SK-N-SH treated with all-trans-retinoic acid at 6 μM for 48 hours (cell line): ENCODE measurements around the gene CERK.

Experiments
- ATAC-seq: fragments of 200-7000 bp; cut with Tn5 transposase; 3 replicates; pipeline ENCODE4 v1.9.1; 2020; ENCODE audit warnings: mild to moderate bottlenecking, moderate library complexity
- ARNTL ChIP-seq: fragments of 450-650 bp; formaldehyde crosslinking; IDR thresholded peaks from 2 replicates; pipeline ENCODE4 v1.5.0; 2020; ENCODE audit warnings: low read depth, mild to moderate bottlenecking, moderate library complexity, borderline replicate concordance
- BACH2 ChIP-seq: fragments of 250-450 bp; sonication (Bioruptor Pico); IDR thresholded peaks from 2 replicates; pipeline ENCODE4 v1.9.0; 2021; ENCODE audit warnings: mild to moderate bottlenecking, borderline replicate concordance
- CSDC2 ChIP-seq: fragments of 250-450 bp; sonication (Bioruptor Pico); IDR thresholded peaks from 2 replicates; pipeline ENCODE4 v1.5.0; 2020; ENCODE audit warnings: mild to moderate bottlenecking, moderate library complexity
- ESRRG ChIP-seq: fragments of 250-450 bp; sonication (Bioruptor Pico); IDR thresholded peaks from 2 replicates; pipeline ENCODE4 v1.6.1; 2021; ENCODE audit warnings: mild to moderate bottlenecking
- GLIS3 ChIP-seq: fragments of 250-450 bp; sonication (Bioruptor Pico); IDR thresholded peaks from 2 replicates; pipeline ENCODE4 v1.5.0; 2020; ENCODE audit warnings: mild to moderate bottlenecking, moderate library complexity
- PPARA ChIP-seq: fragments of 250-450 bp; sonication (Bioruptor Pico); IDR thresholded peaks from 2 replicates; pipeline ENCODE4 v1.5.0; 2020; ENCODE audit warnings: mild to moderate bottlenecking, borderline replicate concordance
- RARB ChIP-seq: fragments of 250-450 bp; sonication (Bioruptor Pico); IDR thresholded peaks from 2 replicates; pipeline ENCODE4 v1.8.0; 2021; ENCODE audit warnings: mild to moderate bottlenecking, moderate library complexity
- SNAI2 ChIP-seq: fragments of 250-450 bp; sonication (Bioruptor Pico); IDR thresholded peaks from 2 replicates; pipeline ENCODE4 v1.5.0; 2020; ENCODE audit warnings: mild to moderate bottlenecking, moderate library complexity
- TCF4 ChIP-seq: fragments of 250-450 bp; sonication (Bioruptor Pico); IDR thresholded peaks from 2 replicates; pipeline ENCODE4 v1.8.0; 2021; ENCODE audit warnings: mild to moderate bottlenecking, moderate library complexity, borderline replicate concordance
- TOX ChIP-seq: fragments of 250-450 bp; sonication (Bioruptor Pico); IDR thresholded peaks from 2 replicates; pipeline ENCODE4 v1.8.0; 2021; ENCODE audit warnings: mild to moderate bottlenecking, moderate library complexity, borderline replicate concordance
- ZC3H10 ChIP-seq: fragments of 250-450 bp; sonication (Bioruptor Pico); IDR thresholded peaks from 2 replicates; pipeline ENCODE4 v1.5.1; 2021; ENCODE audit warnings: mild to moderate bottlenecking, moderate library complexity
- ZFP3 ChIP-seq: fragments of 250-450 bp; sonication (Bioruptor Pico); IDR thresholded peaks from 2 replicates; pipeline ENCODE4 v1.5.0; 2020; ENCODE audit warnings: mild to moderate bottlenecking, moderate library complexity
- ZNF565 ChIP-seq: fragments of 450-650 bp; formaldehyde crosslinking; conservative IDR thresholded peaks from 2 replicates; pipeline ENCODE4 v1.5.0; 2020; ENCODE audit warnings: low read depth, mild to moderate bottlenecking, moderate library complexity
- ZNF8 ChIP-seq: fragments of 450-650 bp; formaldehyde crosslinking; IDR thresholded peaks from 2 replicates; pipeline ENCODE4 v1.5.0; 2020; ENCODE audit warnings: mild to moderate bottlenecking, moderate library complexity
- TF ChIP-seq, protein P1 (sequence below): fragments of 250-450 bp; sonication (Bioruptor Pico); IDR thresholded peaks from 2 replicates; pipeline ENCODE4 v1.5.1; 2020; ENCODE audit warnings: low read depth, mild to moderate bottlenecking, moderate library complexity
- TF ChIP-seq, protein P2 (sequence below): fragments of 250-450 bp; sonication (Bioruptor Pico); IDR thresholded peaks from 2 replicates; pipeline ENCODE4 v1.5.0; 2020; ENCODE audit warnings: mild to moderate bottlenecking, moderate library complexity
- TF ChIP-seq, protein P3 (sequence below): fragments of 250-450 bp; sonication (Bioruptor Pico); IDR thresholded peaks from 2 replicates; pipeline ENCODE4 v1.5.1; 2021; ENCODE audit warnings: mild to moderate bottlenecking, moderate library complexity
- TF ChIP-seq, protein P4 (sequence below): fragments of 250-450 bp; sonication (Bioruptor Pico); IDR thresholded peaks from 2 replicates; pipeline ENCODE4 v1.8.0; 2020; ENCODE audit warnings: mild to moderate bottlenecking, moderate library complexity, borderline replicate concordance

Gene CERK

DNA sequence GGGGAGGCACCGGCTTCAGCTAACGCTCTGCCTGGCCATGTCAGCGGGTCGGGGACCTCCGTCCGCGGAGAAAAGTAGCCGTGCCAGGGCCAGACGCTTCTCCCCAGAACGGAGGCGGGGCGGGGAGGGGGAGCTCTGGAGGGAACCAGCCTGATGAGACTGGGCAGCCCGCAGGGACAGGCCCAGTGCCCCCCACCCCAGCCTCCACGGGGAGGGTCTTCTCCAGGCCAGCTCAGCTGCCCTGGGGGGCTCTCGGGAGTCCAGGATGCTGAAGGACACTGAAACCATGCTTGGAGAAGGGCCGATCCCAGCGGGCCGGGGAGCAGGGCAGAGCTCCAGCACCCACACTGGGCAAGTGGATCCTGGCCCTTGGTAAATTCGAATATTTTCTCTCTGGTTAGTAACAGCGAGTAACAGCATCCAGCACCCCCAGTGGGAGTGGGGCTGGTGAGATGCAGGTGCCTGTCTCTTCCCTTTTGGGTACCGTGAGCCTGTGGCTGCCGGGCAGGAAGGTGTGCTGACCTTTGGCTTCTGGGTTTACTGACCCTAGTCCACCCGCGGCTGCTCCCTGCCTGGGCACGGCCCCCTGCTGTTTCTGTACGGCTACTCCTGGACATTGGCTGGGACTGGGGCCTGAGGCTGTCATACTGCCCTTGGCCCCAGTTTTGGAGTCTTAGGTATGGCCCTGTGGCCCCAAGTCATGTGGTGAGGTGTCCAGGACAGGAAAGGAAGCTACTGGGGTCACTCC lies 82.0 kb downstream of the CERK start:
- no peak for ATAC-seq
- TF ChIP-seq ZNF565 (CRISPR knock-in tag): no peak
- TF ChIP-seq, protein P1, sequence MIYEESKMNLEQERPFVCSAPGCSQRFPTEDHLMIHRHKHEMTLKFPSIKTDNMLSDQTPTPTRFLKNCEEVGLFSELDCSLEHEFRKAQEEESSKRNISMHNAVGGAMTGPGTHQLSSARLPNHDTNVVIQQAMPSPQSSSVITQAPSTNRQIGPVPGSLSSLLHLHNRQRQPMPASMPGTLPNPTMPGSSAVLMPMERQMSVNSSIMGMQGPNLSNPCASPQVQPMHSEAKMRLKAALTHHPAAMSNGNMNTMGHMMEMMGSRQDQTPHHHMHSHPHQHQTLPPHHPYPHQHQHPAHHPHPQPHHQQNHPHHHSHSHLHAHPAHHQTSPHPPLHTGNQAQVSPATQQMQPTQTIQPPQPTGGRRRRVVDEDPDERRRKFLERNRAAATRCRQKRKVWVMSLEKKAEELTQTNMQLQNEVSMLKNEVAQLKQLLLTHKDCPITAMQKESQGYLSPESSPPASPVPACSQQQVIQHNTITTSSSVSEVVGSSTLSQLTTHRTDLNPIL: no peak
- TF ChIP-seq, protein P2, sequence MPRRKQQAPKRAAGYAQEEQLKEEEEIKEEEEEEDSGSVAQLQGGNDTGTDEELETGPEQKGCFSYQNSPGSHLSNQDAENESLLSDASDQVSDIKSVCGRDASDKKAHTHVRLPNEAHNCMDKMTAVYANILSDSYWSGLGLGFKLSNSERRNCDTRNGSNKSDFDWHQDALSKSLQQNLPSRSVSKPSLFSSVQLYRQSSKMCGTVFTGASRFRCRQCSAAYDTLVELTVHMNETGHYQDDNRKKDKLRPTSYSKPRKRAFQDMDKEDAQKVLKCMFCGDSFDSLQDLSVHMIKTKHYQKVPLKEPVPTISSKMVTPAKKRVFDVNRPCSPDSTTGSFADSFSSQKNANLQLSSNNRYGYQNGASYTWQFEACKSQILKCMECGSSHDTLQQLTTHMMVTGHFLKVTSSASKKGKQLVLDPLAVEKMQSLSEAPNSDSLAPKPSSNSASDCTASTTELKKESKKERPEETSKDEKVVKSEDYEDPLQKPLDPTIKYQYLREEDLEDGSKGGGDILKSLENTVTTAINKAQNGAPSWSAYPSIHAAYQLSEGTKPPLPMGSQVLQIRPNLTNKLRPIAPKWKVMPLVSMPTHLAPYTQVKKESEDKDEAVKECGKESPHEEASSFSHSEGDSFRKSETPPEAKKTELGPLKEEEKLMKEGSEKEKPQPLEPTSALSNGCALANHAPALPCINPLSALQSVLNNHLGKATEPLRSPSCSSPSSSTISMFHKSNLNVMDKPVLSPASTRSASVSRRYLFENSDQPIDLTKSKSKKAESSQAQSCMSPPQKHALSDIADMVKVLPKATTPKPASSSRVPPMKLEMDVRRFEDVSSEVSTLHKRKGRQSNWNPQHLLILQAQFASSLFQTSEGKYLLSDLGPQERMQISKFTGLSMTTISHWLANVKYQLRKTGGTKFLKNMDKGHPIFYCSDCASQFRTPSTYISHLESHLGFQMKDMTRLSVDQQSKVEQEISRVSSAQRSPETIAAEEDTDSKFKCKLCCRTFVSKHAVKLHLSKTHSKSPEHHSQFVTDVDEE (CRISPR knock-in tag): no peak
- TF ChIP-seq ZC3H10 (CRISPR knock-in tag): no peak
- no peak for TF ChIP-seq ESRRG (CRISPR knock-in tag)
- no peak for TF ChIP-seq RARB
- no peak for TF ChIP-seq ZFP3 (CRISPR knock-in tag)
- TF ChIP-seq GLIS3: no peak

DNA sequence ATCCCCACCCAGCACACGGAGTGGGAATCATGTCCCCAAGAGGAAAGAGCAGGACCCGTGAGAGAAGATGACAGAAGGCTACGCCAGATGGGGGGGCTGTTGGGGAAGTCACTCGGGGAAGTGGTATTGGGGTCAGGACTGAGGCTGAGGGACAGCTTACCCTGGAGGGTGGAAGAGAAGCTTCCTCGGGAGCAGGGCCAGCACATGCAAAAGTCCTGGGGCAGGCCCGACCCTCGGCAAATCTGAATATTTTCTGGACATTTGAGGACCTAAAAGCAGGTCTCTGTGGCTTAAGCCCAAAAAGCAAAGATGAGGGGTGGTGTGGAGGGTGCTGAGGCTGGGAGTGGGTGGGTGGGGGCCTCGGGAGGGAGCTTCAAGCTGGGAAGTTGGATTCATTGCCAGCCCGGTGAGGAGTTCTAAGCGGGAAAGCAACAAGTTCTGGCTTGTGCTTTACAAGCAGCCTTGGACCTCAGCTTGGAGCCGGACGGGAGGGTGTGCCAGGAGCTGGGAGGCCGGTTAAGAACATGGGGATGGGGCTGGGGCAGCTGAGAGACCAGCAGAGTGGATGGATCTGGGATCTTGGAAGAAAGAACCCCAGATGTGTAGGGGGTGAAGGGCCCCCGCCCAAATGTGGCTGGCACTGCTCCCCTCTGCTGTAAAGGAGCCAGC lies 83.0 kb downstream of the CERK start:
- ATAC-seq: no peak
- no peak for TF ChIP-seq ZNF565 (CRISPR knock-in tag)
- TF ChIP-seq, protein P2 (CRISPR knock-in tag): no peak
- no peak for TF ChIP-seq ARNTL (CRISPR knock-in tag)
- TF ChIP-seq BACH2 (CRISPR knock-in tag): no peak
- TF ChIP-seq RARB: no peak
- no peak for TF ChIP-seq ZC3H10 (CRISPR knock-in tag)
- no peak for TF ChIP-seq ZNF8 (CRISPR knock-in tag)
- no peak for TF ChIP-seq TCF4 (CRISPR knock-in tag)
- no peak for TF ChIP-seq SNAI2 (CRISPR knock-in tag)
- no peak for TF ChIP-seq TOX
- TF ChIP-seq, protein P3, sequence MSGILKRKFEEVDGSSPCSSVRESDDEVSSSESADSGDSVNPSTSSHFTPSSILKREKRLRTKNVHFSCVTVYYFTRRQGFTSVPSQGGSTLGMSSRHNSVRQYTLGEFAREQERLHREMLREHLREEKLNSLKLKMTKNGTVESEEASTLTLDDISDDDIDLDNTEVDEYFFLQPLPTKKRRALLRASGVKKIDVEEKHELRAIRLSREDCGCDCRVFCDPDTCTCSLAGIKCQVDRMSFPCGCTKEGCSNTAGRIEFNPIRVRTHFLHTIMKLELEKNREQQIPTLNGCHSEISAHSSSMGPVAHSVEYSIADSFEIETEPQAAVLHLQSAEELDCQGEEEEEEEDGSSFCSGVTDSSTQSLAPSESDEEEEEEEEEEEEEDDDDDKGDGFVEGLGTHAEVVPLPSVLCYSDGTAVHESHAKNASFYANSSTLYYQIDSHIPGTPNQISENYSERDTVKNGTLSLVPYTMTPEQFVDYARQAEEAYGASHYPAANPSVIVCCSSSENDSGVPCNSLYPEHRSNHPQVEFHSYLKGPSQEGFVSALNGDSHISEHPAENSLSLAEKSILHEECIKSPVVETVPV (CRISPR knock-in tag): no peak

DNA sequence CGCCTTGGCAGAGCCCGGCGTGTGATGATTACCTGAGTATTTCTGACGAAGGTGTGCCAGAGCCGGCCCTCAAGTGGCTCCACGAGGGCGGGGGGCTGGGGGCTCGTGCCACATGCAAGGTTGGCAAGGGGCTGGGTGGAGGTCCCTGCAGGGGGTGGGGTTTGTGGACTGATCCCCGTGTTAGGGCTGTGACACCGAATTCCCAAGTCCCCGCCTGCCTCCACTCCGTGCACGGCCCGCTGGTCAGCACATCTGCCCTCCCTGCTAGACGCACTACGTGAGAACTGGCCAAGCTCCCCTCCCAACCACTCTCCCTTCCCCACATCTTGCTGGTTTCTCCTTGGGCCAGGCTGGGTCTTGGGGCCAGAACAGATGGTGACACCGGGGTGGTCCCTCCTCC lies 83.6 kb downstream of the CERK start:
- ATAC-seq: no peak
- no peak for TF ChIP-seq PPARA (CRISPR knock-in tag)
- TF ChIP-seq, protein P4, sequence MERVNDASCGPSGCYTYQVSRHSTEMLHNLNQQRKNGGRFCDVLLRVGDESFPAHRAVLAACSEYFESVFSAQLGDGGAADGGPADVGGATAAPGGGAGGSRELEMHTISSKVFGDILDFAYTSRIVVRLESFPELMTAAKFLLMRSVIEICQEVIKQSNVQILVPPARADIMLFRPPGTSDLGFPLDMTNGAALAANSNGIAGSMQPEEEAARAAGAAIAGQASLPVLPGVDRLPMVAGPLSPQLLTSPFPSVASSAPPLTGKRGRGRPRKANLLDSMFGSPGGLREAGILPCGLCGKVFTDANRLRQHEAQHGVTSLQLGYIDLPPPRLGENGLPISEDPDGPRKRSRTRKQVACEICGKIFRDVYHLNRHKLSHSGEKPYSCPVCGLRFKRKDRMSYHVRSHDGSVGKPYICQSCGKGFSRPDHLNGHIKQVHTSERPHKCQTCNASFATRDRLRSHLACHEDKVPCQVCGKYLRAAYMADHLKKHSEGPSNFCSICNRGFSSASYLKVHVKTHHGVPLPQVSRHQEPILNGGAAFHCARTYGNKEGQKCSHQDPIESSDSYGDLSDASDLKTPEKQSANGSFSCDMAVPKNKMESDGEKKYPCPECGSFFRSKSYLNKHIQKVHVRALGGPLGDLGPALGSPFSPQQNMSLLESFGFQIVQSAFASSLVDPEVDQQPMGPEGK (CRISPR knock-in tag): no peak
- no peak for TF ChIP-seq CSDC2 (CRISPR knock-in tag)
